Muscle of back (tissue), 11 donors: ENCODE results near the gene LCAT. TPM values are rescaled to one million over a fixed set of nuclear protein-coding genes. Genes with fewer than 3 reads are reported as not detected.

Experiments
- DNase-seq, 3 donors: peaks; one replicate each; pipeline versions ENCODE4 v3.0.0 to v3.0.0-alpha.2; 2013
- polyA plus RNA-seq, 10 donors: library from polyadenylated mRNA; unstranded; fragments of 120-200 nt; gene quantifications; one replicate each; pipeline ENCODE4 v1.2.1, GENCODE V29; 2013; ENCODE audit not compliant: insufficient read length in 10 of 10

The LCAT gene
- polyA plus RNA-seq, 10 donors, result 12.8 to 34.1 (median 21.9) TPM

- DNase-seq, result peak in 1 of 3 donors; percentile 71
Measured at GRCh38 chr16:67969254-67970039, 25.5 kb upstream of the LCAT start.

GRCh38 chr16:67968400-67969253 is 24.7 kb upstream of the LCAT start, which contains the start of gene SLC12A4:
TSS of gene SLC12A4 (minus strand) at chr16:67968637. CDS start at chr16:67968553, 84 bp downstream.
- DNase-seq, result peak; percentile 88 to 96 (median 93)

- peak in 2 of 3 donors; percentile 64 to 82 for DNase-seq
Measured at GRCh38 chr16:67967958-67968399, 24.1 kb upstream of the LCAT start.

GRCh38 chr16:67967183-67967957 is 23.4 kb upstream of the LCAT start:
- peak in 1 of 3 donors; percentile 42 for DNase-seq

GRCh38 chr16:67966549-67967182 is 22.7 kb upstream of the LCAT start:
- DNase-seq, result no peak

GRCh38 chr16:67965668-67966548 is 22.0 kb upstream of the LCAT start:
- no peak for DNase-seq

GRCh38 chr16:67964477-67965131 is 20.7 kb upstream of the LCAT start:
- no peak for DNase-seq

- peak in 1 of 3 donors; percentile 32 for DNase-seq
Measured at GRCh38 chr16:67963662-67964321, 19.9 kb upstream of the LCAT start.

GRCh38 chr16:67963292-67963661 is 19.4 kb upstream of the LCAT start:
- peak in 1 of 3 donors; percentile 29 for DNase-seq

- DNase-seq, result no peak
Measured at GRCh38 chr16:67962135-67962534, 18.2 kb upstream of the LCAT start.

- DNase-seq, result peak in 1 of 3 donors; percentile 11
Measured at GRCh38 chr16:67961551-67961957, 17.6 kb upstream of the LCAT start.

GRCh38 chr16:67959536-67960329 is 15.8 kb upstream of the LCAT start:
- DNase-seq, result peak in 1 of 3 donors; percentile 45

GRCh38 chr16:67957622-67958021 is 13.7 kb upstream of the LCAT start:
- peak in 1 of 3 donors; percentile 2 for DNase-seq

- DNase-seq, result no peak
Measured at GRCh38 chr16:67954421-67955196, 10.7 kb upstream of the LCAT start.

GRCh38 chr16:67953641-67954375 is 9.9 kb upstream of the LCAT start:
- DNase-seq, result no peak

- DNase-seq, result peak in 1 of 3 donors; percentile 46
Measured at GRCh38 chr16:67951485-67951884, 7.6 kb upstream of the LCAT start.
